GM18951 (cell line): ENCODE data around the gene PNCK.

Experiments
- POLR2A ChIP-seq: IDR thresholded peaks from 4 replicates; pipeline ENCODE4 v1.6.1; 2011; ENCODE audit warnings: mild to moderate bottlenecking; ENCODE audit not compliant: insufficient read length, insufficient read depth; ENCODE audit errors: extremely low read depth
- in situ Hi-C: fragments of 300-500 bp; cut with MboI; formaldehyde crosslinking; loops from one replicate; pipeline ENCODE4 v1.12.0; 2022; ENCODE audit warnings: low sequenced_read_pairs, mixed read lengths, inconsistent platforms; ENCODE audit not compliant: unreplicated experiment

Gene PNCK

GRCh38 chrX:153624196-153625091, 49.2 kb downstream of the PNCK start:
- in situ Hi-C loops, result no loop called here
- TF ChIP-seq POLR2A, result no peak

DNA sequence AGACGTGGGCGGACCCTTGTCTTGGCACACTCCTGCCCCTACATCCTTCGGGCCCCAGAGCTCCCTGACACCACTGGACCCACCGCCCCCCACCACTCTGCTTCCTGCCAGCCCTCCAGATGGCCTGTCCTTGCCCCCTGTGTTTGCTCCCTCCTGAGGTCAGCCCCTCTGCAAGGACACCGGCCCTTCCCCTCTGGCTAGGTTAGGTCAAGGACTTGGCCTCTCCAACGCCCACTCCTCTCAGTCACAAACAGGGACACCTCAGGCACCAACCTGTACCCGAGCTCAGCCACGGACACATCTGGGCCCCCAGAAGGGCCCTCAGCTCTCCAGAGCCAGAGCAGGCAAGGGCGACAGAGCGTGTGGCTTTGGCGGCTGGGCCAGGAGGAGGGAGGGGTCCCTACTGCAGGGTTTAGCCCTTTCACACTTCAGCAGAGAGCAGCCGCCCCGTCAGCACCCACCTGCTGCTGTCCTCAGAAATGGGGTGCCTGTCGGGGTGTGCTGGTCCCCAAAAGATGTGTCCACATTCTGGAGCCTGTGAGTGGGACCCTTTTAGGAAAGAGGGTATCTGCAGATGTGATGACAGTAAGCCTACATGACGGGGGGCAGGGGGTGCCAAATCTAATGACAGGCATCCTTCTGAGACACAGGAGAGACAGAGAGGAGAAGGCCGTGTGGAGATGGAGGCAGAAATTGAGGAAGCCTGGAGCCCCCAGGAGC, 50.1 kb downstream of the PNCK start:
- in situ Hi-C loops, result no loop called here
- TF ChIP-seq POLR2A, result no peak

GRCh38 chrX:153622661-153623309, 50.8 kb downstream of the PNCK start:
- TF ChIP-seq POLR2A, result no peak
- in situ Hi-C loops, result no loop called here

- TF ChIP-seq POLR2A, result no peak
- in situ Hi-C loops, result no loop called here
These were observed 51.5 kb downstream of the PNCK start for GRCh38 chrX:153621949-153622598.

DNA sequence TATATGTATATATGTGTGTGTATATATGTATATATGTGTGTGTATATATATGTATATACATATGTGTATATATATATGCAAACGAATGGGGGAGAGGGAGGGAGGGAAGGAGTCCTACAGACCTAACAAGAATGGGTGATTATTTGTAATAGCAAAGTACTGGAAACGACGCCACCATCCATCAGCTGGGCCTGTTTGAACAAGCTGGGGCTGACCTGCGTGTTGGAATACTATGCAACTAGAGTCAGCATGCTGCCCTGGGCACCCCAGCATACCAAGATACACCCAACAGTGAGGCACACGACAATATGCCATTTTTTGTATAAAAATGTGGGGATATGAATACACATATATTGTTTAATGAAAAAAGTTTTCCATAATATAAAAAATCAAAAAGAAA, 53.0 kb downstream of the PNCK start:
- no peak for TF ChIP-seq POLR2A
- in situ Hi-C loops, result no loop called here
